HEK293 (cell line): ENCODE results near the gene S100A14.

ENCODE experiments used
- PBX3 ChIP-seq: sonication (generic); formaldehyde crosslinking; IDR thresholded peaks from 2 replicates; pipeline ENCODE4 v1.8.1; 2022; ENCODE audit warnings: mild to moderate bottlenecking, moderate library complexity, missing genetic modification reagents
- ZNF138 ChIP-seq: fragments of 450-650 bp; formaldehyde crosslinking; IDR thresholded peaks from 2 replicates; pipeline ENCODE4 v1.5.1; 2016; ENCODE audit warnings: missing biosample characterization, missing genetic modification characterization, borderline replicate concordance
- ZNF548 ChIP-seq: fragments of 450-650 bp; formaldehyde crosslinking; IDR thresholded peaks from 2 replicates; pipeline ENCODE4 v1.5.1; 2016; ENCODE audit warnings: missing biosample characterization, missing genetic modification characterization
- TF ChIP-seq, protein P1 (sequence below): fragments of 450-650 bp; formaldehyde crosslinking; IDR thresholded peaks from 2 replicates; pipeline ENCODE4 v1.5.1; 2016; ENCODE audit warnings: missing biosample characterization, missing genetic modification characterization

- no peak for TF ChIP-seq ZNF548 (tag by site-specific recombination)
- TF ChIP-seq, protein P1, sequence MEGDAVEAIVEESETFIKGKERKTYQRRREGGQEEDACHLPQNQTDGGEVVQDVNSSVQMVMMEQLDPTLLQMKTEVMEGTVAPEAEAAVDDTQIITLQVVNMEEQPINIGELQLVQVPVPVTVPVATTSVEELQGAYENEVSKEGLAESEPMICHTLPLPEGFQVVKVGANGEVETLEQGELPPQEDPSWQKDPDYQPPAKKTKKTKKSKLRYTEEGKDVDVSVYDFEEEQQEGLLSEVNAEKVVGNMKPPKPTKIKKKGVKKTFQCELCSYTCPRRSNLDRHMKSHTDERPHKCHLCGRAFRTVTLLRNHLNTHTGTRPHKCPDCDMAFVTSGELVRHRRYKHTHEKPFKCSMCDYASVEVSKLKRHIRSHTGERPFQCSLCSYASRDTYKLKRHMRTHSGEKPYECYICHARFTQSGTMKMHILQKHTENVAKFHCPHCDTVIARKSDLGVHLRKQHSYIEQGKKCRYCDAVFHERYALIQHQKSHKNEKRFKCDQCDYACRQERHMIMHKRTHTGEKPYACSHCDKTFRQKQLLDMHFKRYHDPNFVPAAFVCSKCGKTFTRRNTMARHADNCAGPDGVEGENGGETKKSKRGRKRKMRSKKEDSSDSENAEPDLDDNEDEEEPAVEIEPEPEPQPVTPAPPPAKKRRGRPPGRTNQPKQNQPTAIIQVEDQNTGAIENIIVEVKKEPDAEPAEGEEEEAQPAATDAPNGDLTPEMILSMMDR = no peak
- TF ChIP-seq PBX3 (CRISPR knock-in tag) = no peak
- TF ChIP-seq ZNF138 (tag by site-specific recombination) = no peak
Observed at GRCh38 chr1:153659175-153659534, 43.0 kb upstream of the S100A14 start.
